Activated CD4-positive, alpha-beta T cell treated with anti-CD3 and anti-CD28 coated beads for 36 hours (primary cell): ENCODE measurements around the gene TEKT5. TPM values are rescaled to one million over a fixed set of nuclear protein-coding genes. Genes with fewer than 3 reads are reported as not detected.

Source experiments
- ATAC-seq: fragments of 200-7000 bp; cut with Tn5 transposase; one replicate; pipeline ENCODE4 v1.10.0; 2021; ENCODE audit warnings: mild to moderate bottlenecking, moderate library complexity
- CTCF ChIA-PET: fragments of 350-600 bp; sonication (Branson Sonifier 250); formaldehyde crosslinking; loops from one replicate; lab custom pipeline; 2021; ENCODE audit warnings: antibody characterized with exemption; lab: Charles Lee
- POLR2A ChIA-PET: fragments of 350-600 bp; sonication (Branson Sonifier 250); formaldehyde crosslinking; loops from one replicate; lab custom pipeline; 2021; ENCODE audit warnings: antibody characterized with exemption, inconsistent platforms; lab: Charles Lee
- DNase-seq: peaks from one replicate; pipeline ENCODE4 v3.0.0-alpha.2; 2020
- H3K27ac Mint-ChIP-seq: one replicate; pipeline ENCODE4 v1.8.0; 2021; ENCODE audit warnings: mixed read lengths
- H3K27me3 Mint-ChIP-seq: one replicate; pipeline ENCODE4 v1.8.0; 2021; ENCODE audit warnings: mixed read lengths
- H3K36me3 Mint-ChIP-seq: one replicate; pipeline ENCODE4 v1.8.0; 2021; ENCODE audit warnings: low read depth, mixed read lengths
- H3K4me1 Mint-ChIP-seq: one replicate; pipeline ENCODE4 v1.8.0; 2021; ENCODE audit warnings: mixed read lengths
- H3K4me3 Mint-ChIP-seq: one replicate; pipeline ENCODE4 v1.8.0; 2021; ENCODE audit warnings: mild to moderate bottlenecking, moderate library complexity, mixed read lengths
- H3K9me3 Mint-ChIP-seq: one replicate; pipeline ENCODE4 v1.8.0; 2021; ENCODE audit warnings: low read depth, mixed read lengths
- intact Hi-C, 2 experiments: fragments of 100-400 bp; cut with DNase I in 1 of 2; cut with micrococcal nuclease in 1 of 2; formaldehyde crosslinking; loops; one replicate each; pipeline versions ENCODE4 v1.14.2 to v1.15.1; 2022 to 2024; cut with DNase I, micrococcal nuclease
- total RNA-seq, 2 experiments: library from RNA; stranded (reverse); gene quantifications; one replicate each; pipeline ENCODE4 v1.2.3, GENCODE V29; 2021

The TEKT5 gene
- total RNA-seq, 2 experiments from 2014 or later: 0.27 TPM; not detected in 1

DNA sequence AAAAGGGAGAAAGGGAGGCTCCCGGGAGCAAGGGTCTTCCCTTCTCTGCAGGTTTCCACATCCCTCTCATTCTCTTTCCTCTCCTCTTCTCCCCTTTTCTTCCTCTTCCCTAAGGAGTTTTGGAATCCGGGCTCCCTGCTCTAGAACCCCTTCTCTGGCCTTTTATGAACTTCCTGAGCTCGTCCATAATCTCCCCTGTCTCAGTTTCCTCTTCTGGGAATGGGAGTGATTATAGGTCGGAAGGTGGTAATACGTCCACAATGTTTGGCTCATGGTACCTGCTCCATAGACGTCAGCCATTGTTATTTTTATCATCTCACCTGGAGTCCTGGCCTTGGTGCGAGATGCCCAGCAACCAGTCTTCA is 113.9 kb downstream of the TEKT5 start:
- no peak for DNase-seq
- Mint-ChIP-seq H3K27me3 (peaks cover 43% of the 10 kb centered on the region), H3K36me3 (no peaks in the 10 kb centered on the region), H3K9me3 (no peaks in the 10 kb centered on the region), H3K4me1 (no peaks in the 10 kb centered on the region), H3K4me3 (no peak overlapping the region), H3K27ac (no peak overlapping the region)
- ATAC-seq: no peak
- ChIA-PET POLR2A (no interaction called here), CTCF (interaction anchor here (0.8 kb wide), 1 partner anchor 58 kb away, joined by 3 read pairs; no protein-coding TSS in a partner anchor)
- intact Hi-C loops: no loop called here

- Mint-ChIP-seq H3K4me3 (no peak within 1 kb of the TSS), H3K36me3 (no peaks in the 10 kb centered on the region), H3K27ac (no peak within 1 kb of the TSS), H3K9me3 (no peaks in the 10 kb centered on the region), H3K4me1 (no peaks in the 10 kb centered on the region), H3K27me3 (peaks cover 43% of the 10 kb centered on the region)
- intact Hi-C loops: no loop called here
- ATAC-seq (peak; percentile 30), DNase-seq (no peak)
- ChIA-PET POLR2A (no interaction called here), CTCF (interaction anchor here (0.6 to 0.8 kb wide), 2 partner anchors 58 to 1304 kb away, joined by 3 to 5 read pairs; no protein-coding TSS in a partner anchor)
Measured at GRCh38 chr16:10579965-10580882, 114.5 kb downstream of the TEKT5 start, which contains the start of gene EMP2. EMP2 (minus strand) TSS chr16:10580598; CDS start chr16:10547617, 32,981 bp downstream.

- CTCF ChIA-PET: interaction anchor here (0.6 kb wide), 1 partner anchor 1304 kb away, joined by 5 read pairs; no protein-coding TSS in a partner anchor
- ATAC-seq: no peak
- intact Hi-C loops: no loop called here
- H3K27me3 Mint-ChIP-seq: peaks cover 43% of the 10 kb centered on the region
- no peak for DNase-seq
- H3K36me3 Mint-ChIP-seq: no peaks in the 10 kb centered on the region
- POLR2A ChIA-PET: no interaction called here
- no peaks in the 10 kb centered on the region for H3K9me3 Mint-ChIP-seq
- H3K27ac Mint-ChIP-seq: no peak overlapping the region
- H3K4me3 Mint-ChIP-seq: no peak overlapping the region
- H3K4me1 Mint-ChIP-seq: no peaks in the 10 kb centered on the region
Measured at GRCh38 chr16:10579575-10579964, 115.2 kb downstream of the TEKT5 start.

DNA sequence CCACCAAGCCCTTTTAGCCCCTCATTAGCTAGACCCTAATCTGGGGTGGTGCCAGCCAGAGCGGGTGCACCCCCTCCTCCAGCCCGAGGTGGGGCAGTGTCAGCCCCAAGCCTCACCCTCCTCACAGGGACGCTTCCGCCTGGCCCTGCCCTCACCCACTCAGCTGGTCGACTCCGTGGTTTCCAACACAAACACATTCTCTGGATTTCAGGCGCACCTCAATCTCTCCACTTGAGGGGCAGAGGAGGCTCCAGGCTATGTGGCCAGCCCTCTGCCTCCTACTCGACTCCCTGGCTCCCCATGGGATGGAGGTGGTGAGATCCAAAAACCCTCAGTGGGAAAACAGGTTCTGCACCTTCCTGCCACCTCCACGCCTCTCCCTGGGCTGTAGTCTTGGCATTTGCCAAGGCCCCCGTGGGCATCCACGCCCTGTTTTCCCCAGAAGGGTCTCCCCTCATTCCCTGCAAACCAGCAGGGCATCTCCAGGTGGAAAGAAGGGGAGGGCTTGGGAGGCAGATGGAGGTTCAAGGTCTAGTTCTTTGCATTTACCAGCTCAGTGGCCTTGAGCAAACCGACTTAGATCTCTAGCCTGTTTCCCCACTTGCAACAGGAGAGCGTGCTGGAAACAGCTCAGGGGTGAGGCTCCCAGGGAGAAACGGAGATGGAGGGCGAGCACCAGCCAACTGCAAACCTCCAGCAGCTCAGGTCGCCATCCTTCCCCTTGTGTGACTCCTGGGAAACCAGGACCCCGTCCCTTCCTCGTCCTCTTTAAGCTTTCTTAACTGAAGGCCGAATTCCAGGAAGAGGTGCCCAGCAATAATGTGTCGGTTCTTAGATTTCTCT is 116.0 kb downstream of the TEKT5 start:
- no peaks in the 10 kb centered on the region for H3K36me3 Mint-ChIP-seq
- H3K27me3 Mint-ChIP-seq: peaks cover 41% of the 10 kb centered on the region
- intact Hi-C loops: no loop called here
- no peaks in the 10 kb centered on the region for H3K9me3 Mint-ChIP-seq
- ChIA-PET CTCF (interaction anchor here (0.5 kb wide), 1 partner anchor 223 kb away, joined by 3 read pairs; no protein-coding TSS in a partner anchor), POLR2A (no interaction called here)
- H3K27ac Mint-ChIP-seq: no peak overlapping the region
- no peak for DNase-seq
- H3K4me1 Mint-ChIP-seq: no peaks in the 10 kb centered on the region
- H3K4me3 Mint-ChIP-seq: no peak overlapping the region
- ATAC-seq: no peak

Other genes with a start within 250 kb of the TEKT5 start
- gene EMP2, start 114.3 kb downstream of the TEKT5 start, total RNA-seq: not detected
- 10 to 100 TPM; 25.9 to 33.1 TPM for gene NUBP1, start 48.9 kb upstream of the TEKT5 start, total RNA-seq
- gene TVP23A, start 123.9 kb upstream of the TEKT5 start, total RNA-seq: under 1 TPM in 1 of 2 experiments, not detected in 1; 0.09 TPM
- gene CIITA, start 182.3 kb upstream of the TEKT5 start, total RNA-seq: 1 to 10 TPM in 1 of 2 experiments, under 1 TPM in 1; 0.87 to 1.4 TPM
- gene DEXI, start 247.5 kb upstream of the TEKT5 start, total RNA-seq: 10 to 100 TPM; 33.8 to 34.9 TPM
- 10 to 100 TPM; 23.5 to 25.4 TPM for gene CLEC16A, start 249.6 kb upstream of the TEKT5 start, total RNA-seq